A673 (cell line): ENCODE measurements around the gene OCSTAMP. TPM values are rescaled to one million over a fixed set of nuclear protein-coding genes. Genes with fewer than 3 reads are reported as not detected.

Experiments
- BruUV-seq: library from RNA; stranded (reverse); fragments of 400-500 nt; replicated peaks from 2 replicates; lab custom pipeline; 2021; lab: Mats Ljungman, UMichigan
- CTCF ChIA-PET: fragments of 300-600 bp; sonication (Branson Sonifier 250); formaldehyde crosslinking; loops from one replicate; lab custom pipeline; 2022; ENCODE audit warnings: antibody characterized with exemption; lab: Charles Lee
- POLR2A ChIA-PET: fragments of 300-600 bp; sonication (Branson Sonifier 250); formaldehyde crosslinking; loops from one replicate; lab custom pipeline; 2022; ENCODE audit warnings: antibody characterized with exemption; ENCODE audit not compliant: low non-redundant PET; lab: Charles Lee
- DNase-seq: peaks from one replicate; pipeline ENCODE4 v3.0.0-alpha.2; 2015; ENCODE audit warnings: low spot score
- H3K27ac ChIP-seq: fragments of 200-600 bp; sonication (generic); 2 replicates; pipeline ENCODE4 v1.5.1; 2016; ENCODE audit warnings: mixed run types, low read depth, mild to moderate bottlenecking, mixed read lengths, antibody characterized with exemption, low read length; ENCODE audit not compliant: poor library complexity, severe bottlenecking
- H3K27me3 ChIP-seq: fragments of 200-600 bp; sonication (generic); replicated peaks from 2 replicates; pipeline ENCODE4 v1.6.1; 2017; ENCODE audit warnings: mixed run types, low read depth, mild to moderate bottlenecking, mixed read lengths, antibody characterized with exemption, low read length; ENCODE audit not compliant: insufficient read depth, poor library complexity
- H3K36me3 ChIP-seq: fragments of 200-600 bp; sonication (generic); 2 replicates; pipeline ENCODE4 v1.6.1; 2016; ENCODE audit warnings: mixed run types, mild to moderate bottlenecking, mixed read lengths, antibody characterized with exemption, low read length; ENCODE audit not compliant: insufficient read depth, poor library complexity, severe bottlenecking
- H3K4me1 ChIP-seq: fragments of 200-600 bp; sonication (generic); 2 replicates; pipeline ENCODE4 v1.6.1; 2017; ENCODE audit warnings: mixed run types, mild to moderate bottlenecking, mixed read lengths, antibody characterized with exemption, low read length; ENCODE audit not compliant: insufficient read depth, poor library complexity, severe bottlenecking
- H3K4me3 ChIP-seq: fragments of 200-600 bp; sonication (generic); 2 replicates; pipeline ENCODE4 v1.5.1; 2016; ENCODE audit warnings: low read depth, mixed run types, mild to moderate bottlenecking, mixed read lengths, low read length; ENCODE audit not compliant: poor library complexity, severe bottlenecking
- H3K9me3 ChIP-seq: fragments of 200-600 bp; sonication (generic); 2 replicates; pipeline ENCODE4 v1.6.1; 2016; ENCODE audit warnings: mixed run types, low read depth, mild to moderate bottlenecking, mixed read lengths, antibody characterized with exemption, low read length; ENCODE audit not compliant: poor library complexity, severe bottlenecking
- EZH2 ChIP-seq: fragments of 200-600 bp; sonication (generic); IDR thresholded peaks from 2 replicates; pipeline ENCODE4 v1.6.1; 2017; ENCODE audit warnings: borderline replicate concordance, low read depth, mild to moderate bottlenecking, mixed read lengths, antibody characterized with exemption, low read length; ENCODE audit not compliant: poor library complexity, severe bottlenecking
- intact Hi-C: fragments of 100-400 bp; cut with micrococcal nuclease; formaldehyde crosslinking; loops from one replicate; pipeline ENCODE4 v1.10.0; 2022; ENCODE audit not compliant: unreplicated experiment
- total RNA-seq: library from RNA; stranded (reverse); gene quantifications from 2 replicates; pipeline ENCODE4 v1.2.3, GENCODE V29; 2021
- TF ChIP-seq, protein P1 (sequence below): fragments of 300-800, 200-600 bp; sonication (generic); conservative IDR thresholded peaks from 2 replicates; pipeline ENCODE4 v1.5.1; 2017; ENCODE audit warnings: low read depth, mild to moderate bottlenecking, antibody characterized with exemption, low read length, moderate library complexity, mixed read lengths

Gene OCSTAMP
- total RNA-seq, 1 experiment from 2014 or later, result not detected

- TF ChIP-seq, protein P1, sequence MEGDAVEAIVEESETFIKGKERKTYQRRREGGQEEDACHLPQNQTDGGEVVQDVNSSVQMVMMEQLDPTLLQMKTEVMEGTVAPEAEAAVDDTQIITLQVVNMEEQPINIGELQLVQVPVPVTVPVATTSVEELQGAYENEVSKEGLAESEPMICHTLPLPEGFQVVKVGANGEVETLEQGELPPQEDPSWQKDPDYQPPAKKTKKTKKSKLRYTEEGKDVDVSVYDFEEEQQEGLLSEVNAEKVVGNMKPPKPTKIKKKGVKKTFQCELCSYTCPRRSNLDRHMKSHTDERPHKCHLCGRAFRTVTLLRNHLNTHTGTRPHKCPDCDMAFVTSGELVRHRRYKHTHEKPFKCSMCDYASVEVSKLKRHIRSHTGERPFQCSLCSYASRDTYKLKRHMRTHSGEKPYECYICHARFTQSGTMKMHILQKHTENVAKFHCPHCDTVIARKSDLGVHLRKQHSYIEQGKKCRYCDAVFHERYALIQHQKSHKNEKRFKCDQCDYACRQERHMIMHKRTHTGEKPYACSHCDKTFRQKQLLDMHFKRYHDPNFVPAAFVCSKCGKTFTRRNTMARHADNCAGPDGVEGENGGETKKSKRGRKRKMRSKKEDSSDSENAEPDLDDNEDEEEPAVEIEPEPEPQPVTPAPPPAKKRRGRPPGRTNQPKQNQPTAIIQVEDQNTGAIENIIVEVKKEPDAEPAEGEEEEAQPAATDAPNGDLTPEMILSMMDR, result no peak
- no peak for TF ChIP-seq EZH2
- H3K36me3 ChIP-seq, result no peaks in the 10 kb centered on the region
- H3K4me1 ChIP-seq, result no peaks in the 10 kb centered on the region
- intact Hi-C loops, result no loop called here
- no peak overlapping the region for H3K4me3 ChIP-seq
- H3K27me3 ChIP-seq, result peaks cover 58% of the 10 kb centered on the region
- DNase-seq, result no peak
- no peaks in the 10 kb centered on the region for H3K9me3 ChIP-seq
- CTCF ChIA-PET, result no interaction called here
- no TSS peak for BruUV-seq
- POLR2A ChIA-PET, result no interaction called here
- H3K27ac ChIP-seq, result no peak overlapping the region
These were observed 9.1 kb downstream of the OCSTAMP start for GRCh38 chr20:46541229-46541935.

GRCh38 chr20:46539113-46539512 lies 11.3 kb downstream of the OCSTAMP start:
- Histone ChIP-seq H3K27ac (no peak overlapping the region), H3K4me1 (no peaks in the 10 kb centered on the region), H3K9me3 (no peaks in the 10 kb centered on the region), H3K4me3 (no peak overlapping the region), H3K27me3 (peaks cover 70% of the 10 kb centered on the region), H3K36me3 (no peaks in the 10 kb centered on the region)
- no TSS peak for BruUV-seq
- intact Hi-C loops, result no loop called here
- DNase-seq, result no peak
- CTCF ChIA-PET, result no interaction called here
- POLR2A ChIA-PET, result no interaction called here
- TF ChIP-seq EZH2, result no peak
- TF ChIP-seq, protein P1, result 0 out of 2 replicates have a peak, but pooled peaks have one; percentile 15

DNA sequence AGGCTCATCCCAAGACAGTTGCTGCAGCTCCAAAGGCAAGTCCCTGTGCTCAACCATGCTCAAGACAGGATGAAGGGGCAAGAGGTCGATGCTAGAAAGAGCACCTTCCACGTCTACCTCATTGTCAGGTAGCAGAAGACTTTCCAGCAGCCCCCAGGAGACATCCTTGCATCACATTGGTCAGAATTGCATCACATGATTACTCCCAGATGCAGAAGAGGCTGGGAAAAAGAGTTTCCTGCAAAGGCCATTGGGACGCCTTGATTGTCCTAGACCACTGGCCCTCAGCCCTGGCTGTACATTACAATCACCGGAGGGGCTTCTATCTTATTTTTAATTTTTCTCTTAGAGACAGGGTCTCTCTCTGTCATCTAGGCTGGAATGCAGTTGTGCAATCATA lies 19.8 kb downstream of the OCSTAMP start:
- Histone ChIP-seq H3K9me3 (no peaks in the 10 kb centered on the region), H3K4me1 (no peaks in the 10 kb centered on the region), H3K27ac (no peak overlapping the region), H3K36me3 (no peaks in the 10 kb centered on the region), H3K4me3 (no peak overlapping the region), H3K27me3 (peaks cover 8% of the 10 kb centered on the region)
- intact Hi-C loops, result no loop called here
- no TSS peak for BruUV-seq
- ChIA-PET CTCF (no interaction called here), POLR2A (no interaction called here)
- TF ChIP-seq, protein P1, result no peak
- no peak for TF ChIP-seq EZH2
- no peak for DNase-seq
